GM06990 (cell line): Measurements from ENCODE around the gene VSIR.

Source experiments
- DNase-seq: peaks from one replicate; pipeline ENCODE4 v3.0.0-alpha.2; 2011; ENCODE audit not compliant: insufficient read length; ENCODE audit errors: extremely low read depth
- H3K27me3 ChIP-seq: replicated peaks from 2 replicates; pipeline ENCODE4 v1.6.0; 2011; ENCODE audit warnings: low read length; ENCODE audit not compliant: control insufficient read depth, insufficient read depth
- H3K36me3 ChIP-seq: 2 replicates; pipeline ENCODE4 v1.5.1; 2011; ENCODE audit warnings: low read length; ENCODE audit not compliant: control insufficient read depth, insufficient read depth
- H3K4me3 ChIP-seq: replicated peaks from 2 replicates; pipeline ENCODE4 v1.5.1; 2011; ENCODE audit warnings: low read depth, mild to moderate bottlenecking, control low read depth, low read length
- CTCF ChIP-seq: IDR thresholded peaks from 2 replicates; pipeline ENCODE4 v1.5.1; 2011; ENCODE audit warnings: low read length, control low read depth, mild to moderate bottlenecking, inconsistent platforms; ENCODE audit not compliant: insufficient read depth, poor library complexity, severe bottlenecking

The VSIR gene

GRCh38 chr10:71771204-71771603 lies 2.1 kb downstream of the VSIR start:
- DNase-seq, result no peak
- no peak overlapping the region for H3K4me3 ChIP-seq
- TF ChIP-seq CTCF, result no peak
- no peaks in the 10 kb centered on the region; the same call in 1 of the 2 replicates for H3K36me3 ChIP-seq
- no peaks in the 10 kb centered on the region for H3K27me3 ChIP-seq

GRCh38 chr10:71770789-71771188 lies 2.5 kb downstream of the VSIR start:
- TF ChIP-seq CTCF, result no peak
- DNase-seq, result no peak
- H3K36me3 ChIP-seq, result no peaks in the 10 kb centered on the region; the same call in 1 of the 2 replicates
- H3K27me3 ChIP-seq, result no peaks in the 10 kb centered on the region
- H3K4me3 ChIP-seq, result no peak overlapping the region

- H3K36me3 ChIP-seq, result no peaks in the 10 kb centered on the region; the same call in 1 of the 2 replicates
- DNase-seq, result no peak
- H3K4me3 ChIP-seq, result no peak overlapping the region
- TF ChIP-seq CTCF, result no peak
- no peaks in the 10 kb centered on the region for H3K27me3 ChIP-seq
Measured at GRCh38 chr10:71770255-71770654, 3.1 kb downstream of the VSIR start.

- Histone ChIP-seq H3K36me3 (no peaks in the 10 kb centered on the region; the same call in 1 of the 2 replicates), H3K4me3 (peak overlapping the region; percentile 16), H3K27me3 (no peaks in the 10 kb centered on the region)
- DNase-seq, result peak; percentile 48
- no peak for TF ChIP-seq CTCF
Measured at GRCh38 chr10:71769279-71769823, 4.0 kb downstream of the VSIR start.

GRCh38 chr10:71767420-71768035 lies 5.8 kb downstream of the VSIR start:
- DNase-seq, result no peak
- Histone ChIP-seq H3K4me3 (no peak overlapping the region), H3K36me3 (no peaks in the 10 kb centered on the region; the same call in 1 of the 2 replicates), H3K27me3 (no peaks in the 10 kb centered on the region)
- no peak for TF ChIP-seq CTCF
